DMS 273 (cell line): Measurements from ENCODE around the gene FARS2.

Experiments
- DNase-seq: peaks from one replicate; lab custom pipeline; 2025; ENCODE audit not compliant: unreplicated experiment; lab: John Stamatoyannopoulos, UW

FARS2 gene

DNA sequence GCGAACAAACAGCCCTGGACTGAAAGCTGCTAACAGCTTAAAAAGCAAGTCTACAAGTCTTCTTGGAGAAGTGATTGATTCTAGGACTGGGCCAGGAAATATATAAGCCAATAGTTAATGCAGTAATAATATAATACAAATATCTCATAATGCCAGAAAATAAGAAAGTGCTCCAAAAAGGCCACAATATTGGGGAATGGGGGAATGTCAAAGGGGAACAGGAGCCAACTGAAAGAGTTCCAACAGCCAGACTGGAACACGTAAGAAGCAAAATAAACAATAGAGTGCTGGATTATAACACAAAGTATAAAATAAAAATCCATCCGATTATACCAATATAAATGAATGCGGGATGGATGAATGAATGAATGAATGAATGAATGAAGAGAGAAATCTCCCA, 449.6 kb downstream of the FARS2 start:
- DNase-seq, result no peak

DNA sequence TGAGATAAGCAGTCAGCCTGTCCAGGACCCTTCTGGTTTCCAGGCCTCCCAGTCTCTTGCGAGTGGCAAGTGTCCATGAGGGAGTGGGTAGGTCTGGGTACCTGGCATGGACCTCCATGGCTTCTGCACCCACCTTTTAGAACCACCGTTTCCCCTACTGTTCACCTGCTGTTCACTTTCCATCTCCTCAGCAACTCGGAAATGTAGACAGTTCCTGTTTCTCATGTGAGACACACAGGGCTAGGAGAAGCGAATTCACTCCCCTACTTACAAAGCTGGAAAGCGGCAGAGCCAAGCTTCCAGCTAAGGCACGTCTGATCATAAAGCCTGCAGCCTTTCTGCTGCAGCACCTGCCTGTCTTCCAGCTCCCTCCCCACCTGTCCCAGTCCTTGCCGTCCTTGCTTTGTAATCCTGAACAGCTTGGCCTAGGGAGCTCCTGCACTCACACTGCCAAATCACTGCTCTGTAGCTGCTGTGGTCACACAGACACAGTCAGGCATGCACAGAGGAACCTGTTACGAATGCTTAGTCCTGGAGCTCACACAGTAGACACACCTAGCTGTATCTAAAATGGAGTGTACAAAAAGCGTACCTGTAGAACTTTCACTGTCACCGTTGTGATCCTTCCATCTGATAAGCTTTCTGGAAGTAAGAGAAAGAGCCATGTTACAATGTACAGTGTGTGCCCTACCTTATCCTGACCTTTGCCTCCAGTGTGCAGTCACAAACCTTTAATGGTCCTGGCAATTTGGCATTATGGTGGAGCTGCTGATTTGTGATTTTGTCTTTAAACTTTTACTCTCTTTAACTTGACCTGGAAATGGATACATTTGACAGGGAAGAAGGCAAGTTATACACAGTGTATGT, 451.3 kb downstream of the FARS2 start:
- no peak for DNase-seq

DNA sequence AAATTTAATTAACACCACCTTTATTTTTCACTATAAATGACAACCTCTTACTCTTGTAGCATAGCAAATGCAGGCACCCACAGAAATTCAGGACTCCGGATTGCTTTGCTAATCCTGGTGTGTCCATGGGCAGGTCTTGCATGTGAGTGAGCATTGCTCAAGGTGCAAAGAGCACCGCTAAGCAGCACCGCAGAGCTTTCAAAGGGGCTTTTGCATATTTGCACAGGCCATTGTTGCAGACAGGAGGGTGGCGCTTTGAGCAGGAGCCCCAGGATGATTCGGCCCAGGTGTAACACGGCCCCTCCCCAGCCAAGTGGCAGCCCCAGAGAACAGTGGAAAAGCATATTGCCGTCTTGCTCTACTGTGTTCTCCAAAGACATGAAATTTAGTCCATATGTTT, 452.2 kb downstream of the FARS2 start:
- DNase-seq, result no peak

DNA sequence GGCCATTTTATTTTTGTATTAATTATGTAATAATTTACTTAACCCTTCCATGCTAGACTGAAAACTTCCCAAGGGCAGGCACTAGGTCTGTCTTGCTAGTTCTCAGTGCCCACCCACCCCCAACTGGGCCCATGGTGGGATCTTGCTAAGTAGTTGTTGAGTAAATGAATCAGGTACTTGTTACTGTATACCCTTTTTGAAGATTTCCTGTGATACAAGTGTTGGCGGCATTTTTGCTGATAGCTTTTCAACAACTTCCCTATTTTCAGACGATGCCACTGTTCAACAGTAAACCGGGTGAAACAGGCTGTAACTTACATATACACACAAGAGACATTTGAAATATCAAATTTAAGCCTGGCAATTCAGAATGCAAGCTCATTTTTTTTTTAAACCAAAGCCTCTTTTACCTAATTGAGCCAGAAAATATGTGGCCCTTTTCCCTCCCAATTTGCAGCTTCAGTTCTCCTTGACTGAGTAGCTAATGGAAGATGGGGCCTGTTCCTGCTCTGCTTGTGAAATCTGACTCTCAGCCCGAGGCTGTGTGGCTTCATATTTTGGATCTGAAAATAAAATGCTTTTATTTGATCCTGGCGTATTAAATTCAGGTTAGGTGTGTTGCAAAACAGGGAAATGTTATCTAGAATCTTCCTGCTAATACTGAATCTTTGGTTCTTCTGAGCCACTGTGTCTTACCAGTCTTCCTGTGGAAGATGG, 457.1 kb downstream of the FARS2 start:
- DNase-seq, result no peak

DNA sequence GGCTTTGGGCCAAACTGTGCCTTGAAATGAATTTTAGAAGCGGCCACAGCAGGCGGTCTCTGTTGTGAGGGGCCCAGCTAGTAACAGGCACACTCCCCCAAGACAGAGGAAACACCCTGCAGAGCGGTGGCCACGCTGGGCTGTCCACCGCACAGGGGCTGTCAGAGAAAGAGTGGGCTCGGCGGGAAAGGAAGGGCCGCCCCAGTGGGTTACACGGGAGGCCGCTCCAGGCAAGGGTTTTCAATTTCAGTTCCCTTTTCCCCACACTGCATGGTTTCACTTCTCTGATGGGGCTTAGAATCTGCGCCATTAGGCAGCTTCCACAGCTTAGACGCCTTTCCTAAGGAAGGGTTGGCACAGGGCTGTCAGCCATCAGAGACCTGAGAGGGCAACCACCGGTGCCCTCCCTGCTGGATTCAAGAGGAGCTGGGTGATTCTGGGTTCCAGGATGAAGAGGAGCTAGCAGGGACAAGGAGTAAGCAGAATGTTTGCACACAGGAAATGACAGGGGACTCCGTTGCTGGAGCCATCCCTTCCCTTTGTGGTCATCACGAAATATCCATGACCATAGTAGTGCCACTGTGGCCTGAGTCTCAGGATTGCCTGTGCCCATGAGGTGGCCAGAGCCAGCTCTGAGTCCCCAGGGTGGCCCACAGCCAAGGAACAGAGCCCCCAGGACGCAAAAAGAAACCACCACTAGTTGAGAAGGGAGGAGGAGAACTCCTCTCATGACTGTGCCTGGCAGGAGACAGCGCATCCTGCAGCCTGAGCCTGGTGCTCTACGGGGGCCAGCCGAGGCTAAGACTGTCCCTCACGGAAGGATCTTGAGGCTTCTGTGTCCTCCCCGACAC, 462.8 kb downstream of the FARS2 start:
- no peak for DNase-seq

DNA sequence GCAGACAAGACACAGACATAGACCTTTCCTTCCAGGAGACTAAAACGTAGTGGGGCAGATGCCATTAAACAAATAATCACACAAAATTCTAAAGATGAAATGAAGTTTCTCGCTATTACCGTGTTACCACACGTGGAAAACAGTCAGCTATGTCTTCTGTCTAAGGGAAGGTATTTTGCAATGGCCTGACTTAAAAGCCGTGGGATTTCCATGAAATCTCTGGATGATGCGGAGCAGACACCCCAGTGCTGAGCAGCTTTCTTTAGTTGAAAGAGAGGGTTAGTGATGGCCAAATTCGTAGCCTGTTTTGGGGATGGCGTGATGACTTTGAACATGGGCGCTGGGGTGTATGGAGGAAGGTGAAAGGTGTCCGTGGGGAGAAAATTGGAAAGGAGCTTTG, 463.6 kb downstream of the FARS2 start:
- DNase-seq, result no peak

DNA sequence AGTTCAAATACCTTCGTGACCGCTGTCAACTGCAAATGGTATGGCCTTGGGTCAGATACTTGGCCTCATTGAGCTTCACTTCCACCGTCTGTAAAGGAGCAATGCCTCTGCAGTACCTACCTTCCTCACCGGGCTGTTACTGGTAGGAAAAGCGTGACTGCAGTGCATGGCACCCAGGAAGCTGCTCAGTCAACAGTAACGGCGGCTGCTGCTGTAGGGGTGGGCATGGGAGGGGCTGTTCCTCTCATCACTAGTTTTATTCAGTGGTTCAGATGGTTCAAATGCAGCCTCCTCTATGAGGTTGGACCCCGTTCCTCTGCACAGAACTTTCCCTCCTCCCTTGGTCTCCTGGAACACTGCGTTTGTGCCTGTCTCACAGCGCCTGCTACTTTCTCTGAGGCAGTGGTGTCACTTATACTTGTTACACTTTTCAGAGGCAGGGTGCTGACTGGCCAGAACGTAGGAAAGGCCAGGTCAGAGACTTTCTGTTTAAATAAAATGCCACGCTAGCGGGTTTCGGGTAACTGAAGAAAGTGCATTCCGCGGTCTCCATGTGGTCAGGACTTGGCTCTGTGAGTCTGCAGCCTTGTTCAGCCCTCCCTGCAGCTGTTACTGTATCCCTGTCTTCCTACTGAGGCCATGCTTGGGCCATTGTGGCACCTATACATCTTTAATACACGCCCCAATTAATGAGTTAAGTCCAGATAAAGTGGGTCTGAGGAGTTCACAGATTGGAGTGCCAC, 465.8 kb downstream of the FARS2 start:
- DNase-seq, result no peak

DNA sequence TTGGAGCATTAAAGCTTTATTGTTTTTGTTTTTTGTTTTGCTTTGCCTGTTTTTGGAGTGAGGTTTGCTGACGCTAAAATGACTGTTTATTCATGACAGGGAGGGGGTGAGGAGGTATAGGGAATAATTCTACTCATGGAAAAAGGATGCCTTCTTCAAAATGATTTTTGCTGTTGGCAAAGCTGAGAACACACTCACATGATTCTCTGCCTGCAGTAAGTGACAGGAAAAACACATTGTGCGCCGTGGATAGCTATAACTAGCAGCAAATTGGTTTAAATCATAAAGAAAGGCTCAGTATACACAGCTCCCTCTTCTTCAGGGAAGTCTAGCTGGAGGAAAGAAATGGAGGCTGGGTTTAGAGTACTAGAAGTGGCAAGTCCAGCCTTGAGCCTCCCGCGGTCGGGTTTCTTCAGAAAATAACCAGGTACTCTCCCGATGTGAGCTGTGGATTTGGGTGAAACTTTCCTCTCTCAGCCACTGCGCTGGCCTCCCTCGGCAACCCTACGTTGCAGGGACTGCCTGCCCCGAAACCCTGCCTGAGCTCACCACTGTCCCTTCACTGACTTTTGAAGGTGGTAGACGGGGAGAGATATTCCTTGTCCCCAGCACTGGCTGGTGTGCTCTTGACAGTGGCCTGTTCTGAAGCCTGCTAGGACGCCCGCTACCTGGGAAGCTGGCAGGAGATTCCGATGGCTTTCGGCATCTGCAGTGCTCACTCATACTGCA, 467.2 kb downstream of the FARS2 start:
- DNase-seq, result no peak

DNA sequence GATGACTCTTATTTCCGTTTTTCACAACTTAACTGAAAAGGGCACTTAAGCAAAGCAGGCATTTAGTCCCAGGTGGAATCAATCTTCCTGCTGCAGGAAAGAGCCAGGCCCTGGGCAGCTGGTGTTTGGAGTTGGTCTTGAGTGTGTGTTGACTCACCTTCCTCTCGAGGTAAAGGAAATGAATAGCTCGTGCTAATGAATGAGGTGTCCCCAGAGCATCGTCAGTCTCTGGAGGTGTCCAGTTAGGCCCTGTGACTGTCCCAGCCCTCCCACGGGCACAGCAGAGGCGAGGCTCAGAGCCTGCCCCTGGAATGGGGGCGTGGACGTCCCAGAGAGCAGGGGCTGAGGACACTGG, 467.7 kb downstream of the FARS2 start:
- DNase-seq, result no peak

DNA sequence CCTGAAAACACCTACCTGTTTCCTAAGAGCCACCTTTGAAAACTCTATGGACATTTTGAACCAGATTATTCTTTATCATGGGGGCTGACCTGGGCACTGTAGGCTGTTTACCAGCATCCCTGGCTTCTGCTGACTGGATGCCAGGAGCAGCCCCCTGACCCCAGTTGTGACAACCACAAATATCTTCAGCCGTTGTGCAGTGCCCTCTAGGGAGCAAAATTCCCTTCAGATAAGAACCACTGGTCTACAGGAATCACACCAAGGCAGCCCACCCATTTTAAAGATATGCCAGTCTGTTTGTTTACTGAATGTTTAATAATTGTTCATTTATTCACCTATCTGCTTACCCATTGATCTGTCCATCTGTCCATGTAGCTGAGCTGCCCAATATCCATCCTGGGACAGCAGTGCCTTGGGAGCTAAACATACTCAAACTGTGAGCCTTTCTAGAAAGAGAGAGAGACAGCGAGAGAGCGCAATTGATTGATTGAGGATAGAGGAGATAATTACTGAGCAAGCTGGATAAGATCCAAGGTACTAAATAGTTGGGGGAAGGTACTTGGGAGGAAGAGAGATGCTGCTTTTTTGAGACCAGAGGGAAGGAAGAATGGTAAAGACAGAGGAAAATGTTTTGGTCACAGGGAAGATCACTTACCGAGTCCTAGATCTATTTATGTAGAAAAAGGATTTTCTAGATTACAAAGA, 468.7 kb downstream of the FARS2 start:
- DNase-seq, result no peak

DNA sequence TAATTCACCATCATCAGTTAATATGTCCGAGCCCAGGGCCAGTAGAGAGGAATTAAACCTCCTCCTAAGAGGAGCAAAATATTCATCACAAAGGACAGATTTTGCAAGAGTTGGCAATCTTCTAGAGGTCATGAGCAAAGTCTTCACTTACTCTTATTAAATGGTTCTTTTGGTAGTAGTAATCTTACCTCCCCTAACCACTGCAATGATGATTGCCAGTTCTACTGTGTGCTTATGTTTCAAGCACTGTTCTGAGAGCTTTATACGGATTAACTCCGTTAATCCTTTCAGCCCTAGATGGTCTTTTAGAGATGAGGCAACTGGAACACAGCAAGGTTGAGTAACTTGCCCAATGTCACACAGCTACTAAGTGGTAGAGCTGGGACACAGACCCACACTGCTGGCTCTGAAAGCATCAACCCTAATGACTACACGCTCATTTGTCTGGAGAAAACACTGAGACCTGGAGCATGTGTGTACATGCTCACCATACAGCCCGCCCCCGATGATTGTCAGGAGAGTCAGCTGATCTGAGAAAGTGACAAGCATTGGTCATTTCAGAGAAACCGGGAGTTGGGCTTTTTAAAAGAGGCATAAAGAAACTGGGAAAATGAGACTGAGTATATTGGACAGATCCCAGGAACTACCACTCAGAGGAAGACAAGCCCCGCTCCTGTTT, 469.4 kb downstream of the FARS2 start:
- DNase-seq, result no peak

DNA sequence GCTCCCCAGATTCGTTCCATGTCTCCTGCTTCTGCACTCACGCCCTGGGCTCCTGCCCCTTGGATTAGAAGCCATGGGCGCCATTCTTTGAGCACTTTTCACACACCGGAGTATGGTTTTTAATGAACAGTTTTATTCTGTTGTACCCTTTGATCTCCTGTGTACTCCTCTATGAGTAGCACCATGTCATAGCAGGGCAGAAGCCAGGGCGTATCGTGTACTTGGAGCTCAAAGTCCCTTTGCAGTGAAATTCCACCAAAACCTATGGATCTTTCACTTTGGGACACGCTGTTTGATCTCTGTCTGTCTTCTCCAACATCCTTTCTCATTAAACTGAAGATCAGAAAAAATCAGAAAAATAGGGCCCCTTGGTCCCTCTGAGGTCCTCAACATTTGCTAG, 470.1 kb downstream of the FARS2 start:
- no peak for DNase-seq

DNA sequence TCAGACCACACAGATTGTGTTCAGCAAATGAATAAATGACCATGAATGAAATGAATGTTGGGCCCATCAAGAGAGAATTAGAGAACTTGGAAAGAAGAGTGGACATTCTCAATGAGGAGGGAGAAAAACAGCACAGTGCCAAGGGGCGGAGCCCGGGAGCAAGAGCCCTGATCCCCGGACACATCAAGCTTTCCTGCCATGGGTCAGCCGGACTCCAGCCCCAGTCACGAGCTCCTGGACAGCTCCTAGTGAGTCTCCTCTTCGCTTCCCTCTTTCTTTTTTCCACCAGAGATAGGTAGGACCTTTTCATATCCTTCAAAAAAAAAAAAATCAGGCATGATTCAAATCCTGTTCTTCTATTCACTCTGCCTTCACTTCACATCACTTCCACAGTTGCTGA, 471.2 kb downstream of the FARS2 start:
- DNase-seq, result no peak

DNA sequence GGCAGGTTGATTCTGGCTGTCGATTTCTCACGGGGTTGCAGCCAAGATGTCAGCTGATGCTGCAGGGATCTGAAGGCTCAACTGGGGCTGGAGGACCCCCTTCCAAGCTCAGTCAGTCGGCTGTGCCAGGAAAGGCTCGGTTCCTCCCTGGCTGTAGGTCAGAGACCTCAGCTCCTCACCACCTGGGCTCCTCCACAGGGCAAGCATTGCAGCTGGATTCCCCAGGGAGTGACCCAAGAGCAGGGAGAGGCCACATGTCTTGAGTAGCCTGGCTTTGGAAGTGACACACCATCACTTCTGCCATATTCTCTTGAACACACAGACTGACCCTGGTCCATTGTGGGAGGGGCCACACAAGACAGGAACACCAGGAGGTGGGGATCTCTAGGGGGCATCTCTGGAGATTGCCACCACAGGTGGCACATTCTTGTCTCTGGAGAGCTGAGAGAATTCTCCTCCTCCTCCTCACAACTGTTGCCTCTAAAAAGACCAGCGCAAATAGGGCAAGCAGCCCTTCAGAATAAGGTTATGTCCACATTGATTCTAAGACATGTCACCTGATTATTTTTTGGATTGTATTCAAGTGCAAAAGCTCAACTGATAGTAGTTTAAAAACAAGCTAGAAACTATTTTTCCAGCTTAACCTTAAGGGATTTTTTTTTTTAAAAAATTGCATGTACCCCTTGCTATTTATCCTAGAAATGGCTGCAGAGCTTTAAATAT, 474.9 kb downstream of the FARS2 start:
- DNase-seq, result no peak

DNA sequence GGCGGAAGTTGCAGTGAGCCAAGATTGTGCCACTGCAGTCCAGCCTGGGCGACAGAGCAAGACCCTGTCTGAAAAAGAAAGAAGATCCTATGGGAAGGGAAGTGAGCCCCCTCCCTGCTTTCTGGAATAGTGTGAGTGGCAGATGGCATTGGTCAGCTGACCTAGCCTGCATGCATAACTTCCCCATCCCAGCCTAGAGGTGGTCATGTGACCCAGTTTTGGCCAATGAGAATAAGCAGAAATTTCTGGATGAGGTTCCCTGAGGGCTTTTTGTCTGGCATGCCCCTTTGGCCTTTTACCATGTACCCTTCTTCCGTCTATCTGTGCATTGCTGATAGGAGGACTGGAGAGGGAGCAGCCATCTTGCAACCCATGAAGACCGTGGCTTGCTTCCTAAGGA, 476.1 kb downstream of the FARS2 start:
- DNase-seq, result peak; percentile 46

DNA sequence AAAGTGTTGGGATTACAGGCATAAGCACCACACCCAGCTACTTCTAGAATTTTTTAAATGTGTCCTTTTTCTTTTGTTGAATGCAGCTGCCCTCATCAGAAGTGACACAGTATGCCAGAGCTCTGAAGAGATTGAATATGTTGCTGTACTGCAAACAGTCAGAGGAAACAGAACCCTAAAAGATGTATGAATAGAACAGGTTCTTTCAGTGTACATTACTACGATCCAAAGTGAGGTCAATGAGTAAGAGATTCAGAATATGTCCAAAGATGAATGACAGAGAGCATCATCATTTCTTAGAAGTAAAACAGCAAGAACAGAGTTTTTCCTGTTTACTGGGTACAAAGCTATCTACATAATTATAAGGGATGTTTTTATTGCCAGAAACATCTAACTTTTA, 476.9 kb downstream of the FARS2 start:
- no peak for DNase-seq

DNA sequence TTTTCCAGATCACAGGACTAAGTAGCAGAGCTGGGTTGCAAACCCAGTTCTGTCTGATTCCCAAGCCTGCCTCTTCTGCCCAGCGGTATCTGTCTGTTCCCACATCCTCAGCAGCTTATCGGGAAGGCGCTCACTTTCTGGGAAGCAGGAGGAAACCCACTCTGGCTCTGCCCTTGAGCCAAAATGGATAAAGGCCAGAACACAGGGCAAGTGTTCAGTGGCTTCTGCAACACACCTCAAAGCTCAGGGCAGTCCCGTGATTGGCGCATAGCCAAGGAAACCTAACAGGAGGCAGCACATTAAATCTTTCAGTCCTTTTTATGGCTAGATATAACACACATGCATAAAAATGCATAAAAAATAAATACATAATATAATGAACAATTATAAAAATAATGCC, 483.2 kb downstream of the FARS2 start:
- DNase-seq, result peak; percentile 16

DNA sequence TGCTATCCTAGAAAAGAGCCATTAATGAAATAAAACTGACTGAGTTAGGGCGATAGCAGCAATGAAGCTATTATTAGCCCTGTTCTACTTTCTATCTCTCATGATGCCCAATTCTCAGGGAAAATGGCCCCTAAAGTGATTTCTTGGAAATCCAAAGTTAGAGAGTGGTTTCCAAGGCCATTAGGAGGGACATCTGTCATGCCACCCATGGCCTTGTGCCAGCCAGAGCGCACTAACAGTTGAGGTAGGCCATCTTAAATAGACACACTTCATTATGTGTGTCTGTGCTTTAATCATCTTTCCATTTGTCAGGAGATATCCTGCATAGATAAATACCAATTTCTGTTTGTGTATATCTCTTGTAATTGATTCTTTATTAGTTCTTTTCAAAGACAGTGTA, 483.8 kb downstream of the FARS2 start:
- DNase-seq, result peak; percentile 8
